Fibroblast of lung (primary cell): ENCODE results near the gene CCDC152. TPM values are rescaled to one million over a fixed set of nuclear protein-coding genes. Genes with fewer than 3 reads are reported as not detected.

Experiments used
- DNase-seq, 2 donors: peaks; one replicate each; pipeline versions ENCODE4 v3.0.0 to v3.0.0-alpha.2; 2010; ENCODE audit warnings: low read depth in 2 of 2
- H2AFZ ChIP-seq: 2 replicates; pipeline ENCODE4 v1.5.1; 2012; ENCODE audit warnings: low read length, control low read depth, inconsistent platforms
- H3K27ac ChIP-seq: 2 replicates; pipeline ENCODE4 v1.5.1; 2011; ENCODE audit warnings: low read length, control low read depth; ENCODE audit not compliant: insufficient read depth
- H3K27me3 ChIP-seq: 2 replicates; pipeline ENCODE4 v1.5.1; 2011; ENCODE audit warnings: mild to moderate bottlenecking, low read length; ENCODE audit not compliant: control insufficient read depth, insufficient read depth
- H3K36me3 ChIP-seq: 2 replicates; pipeline ENCODE4 v1.5.1; 2011; ENCODE audit warnings: low read length; ENCODE audit not compliant: control insufficient read depth, insufficient read depth
- H3K4me1 ChIP-seq: 2 replicates; pipeline ENCODE4 v1.5.1; 2011; ENCODE audit warnings: low read length; ENCODE audit not compliant: control insufficient read depth, insufficient read depth; ENCODE audit errors: extremely low read depth
- H3K4me2 ChIP-seq: 2 replicates; pipeline ENCODE4 v1.5.1; 2011; ENCODE audit warnings: low read length, control low read depth; ENCODE audit not compliant: insufficient read depth; ENCODE audit errors: extremely low read depth
- H3K4me3 ChIP-seq, 4 experiments: fragments of 200-600 bp in 1 of 4; sonication (generic) in 1 of 4; replicated peaks in 1 of 4; 2 replicates each; pipeline ENCODE4 v1.5.1; 2011 to 2016; ENCODE audit warnings: low read length in 4 of 4, low read depth in 3 of 4, mild to moderate bottlenecking in 3 of 4, control low read depth in 2 of 4, inconsistent platforms in 1 of 4, mixed read lengths in 1 of 4; ENCODE audit not compliant: insufficient read depth in 1 of 4; ENCODE audit errors: control extremely low read depth in 1 of 4
- H3K79me2 ChIP-seq: 2 replicates; pipeline ENCODE4 v1.5.1; 2012; ENCODE audit warnings: mild to moderate bottlenecking, low read length, inconsistent platforms; ENCODE audit not compliant: control insufficient read depth, insufficient read depth
- H3K9ac ChIP-seq: 2 replicates; pipeline ENCODE4 v1.5.1; 2011; ENCODE audit warnings: mild to moderate bottlenecking, low read length, control low read depth; ENCODE audit not compliant: insufficient read depth
- H3K9me3 ChIP-seq: 2 replicates; pipeline ENCODE4 v1.5.1; 2012; ENCODE audit warnings: low read depth, low read length; ENCODE audit not compliant: control insufficient read depth, insufficient read depth
- H4K20me1 ChIP-seq: 2 replicates; pipeline ENCODE4 v1.5.1; 2011; ENCODE audit warnings: low read length; ENCODE audit not compliant: control insufficient read depth, insufficient read depth; ENCODE audit errors: extremely low read depth
- CTCF ChIP-seq, 2 donors: IDR thresholded peaks in 1 of 2; conservative IDR thresholded peaks in 1 of 2; 1 replicate in 1 of 2; 2 replicates in 1 of 2; pipeline ENCODE4 v1.5.1; 2011 to 2012; ENCODE audit warnings: low read length in 2 of 2, control low read depth in 1 of 2, inconsistent platforms in 1 of 2, low read depth in 1 of 2, mild to moderate bottlenecking in 1 of 2
- EZH2 ChIP-seq: IDR thresholded peaks from 2 replicates; pipeline ENCODE4 v1.5.1; 2012; ENCODE audit warnings: low read length, control low read depth, mild to moderate bottlenecking; ENCODE audit errors: missing control alignments
- polyA plus RNA-seq, 2 donors: library from polyadenylated mRNA; depleted of rRNA in 1 of 2; stranded (reverse) in 1 of 2; unstranded in 1 of 2; fragments of >200 nt; gene quantifications; 2 replicates each; pipeline ENCODE4 v1.2.1, GENCODE V29; 2011 to 2012; ENCODE audit warnings: missing spikeins in 1 of 2
- total RNA-seq: library from RNA; depleted of rRNA; stranded (reverse); fragments of >200 nt; gene quantifications from 2 replicates; pipeline ENCODE4 v1.2.1, GENCODE V29; 2014

The CCDC152 gene
- total and polyA plus RNA-seq, 2 donors (not counting 1 experiment from before 2014, with no cell fraction given): 1.4 to 2.5 TPM

GRCh38 chr5:42781584-42781983 lies 25.0 kb downstream of the CCDC152 start:
- Histone ChIP-seq H3K27me3 (no peaks in the 10 kb centered on the region), H3K79me2 (no peaks in the 10 kb centered on the region), H3K4me1 (no peaks in the 10 kb centered on the region), H3K4me3 (no peak overlapping the region), H3K4me2 (no peak overlapping the region), H2AFZ (no peak overlapping the region), H3K36me3 (no peaks in the 10 kb centered on the region), H3K27ac (no peak overlapping the region), H3K9me3 (no peaks in the 10 kb centered on the region), H4K20me1 (no peaks in the 10 kb centered on the region), H3K9ac (no peak overlapping the region)
- DNase-seq: no peak
- TF ChIP-seq CTCF (conservative IDR thresholded peaks at IDR 0.05 in 1 of 2, IDR thresholded peaks at IDR 0.05 in 1 of 2; ENCODE audit: low read depth in 1 of 2, low read length in 2 of 2) (no peak), EZH2 (no peak)

GRCh38 chr5:42784132-42784531 lies 27.5 kb downstream of the CCDC152 start:
- H3K9me3 ChIP-seq: no peaks in the 10 kb centered on the region
- H2AFZ ChIP-seq: no peak overlapping the region
- H3K27me3 ChIP-seq: no peaks in the 10 kb centered on the region
- H3K27ac ChIP-seq: no peak overlapping the region
- TF ChIP-seq EZH2 (no peak), CTCF (conservative IDR thresholded peaks at IDR 0.05 in 1 of 2, IDR thresholded peaks at IDR 0.05 in 1 of 2; ENCODE audit: low read depth in 1 of 2, low read length in 2 of 2) (no peak)
- no peak overlapping the region for H3K9ac ChIP-seq
- peak in 1 of 2 donors; percentile 18 for DNase-seq
- H3K4me2 ChIP-seq: no peak overlapping the region
- H3K36me3 ChIP-seq: no peaks in the 10 kb centered on the region
- no peaks in the 10 kb centered on the region for H4K20me1 ChIP-seq
- H3K4me3 ChIP-seq: no peak overlapping the region
- no peaks in the 10 kb centered on the region for H3K79me2 ChIP-seq
- H3K4me1 ChIP-seq: no peaks in the 10 kb centered on the region

- no peaks in the 10 kb centered on the region for H3K36me3 ChIP-seq
- no peaks in the 10 kb centered on the region for H4K20me1 ChIP-seq
Measured at GRCh38 chr5:42785756-42786155, 29.1 kb downstream of the CCDC152 start.

More at GRCh38 chr5:42785756-42786155, 29.1 kb downstream of the CCDC152 start:
- Histone ChIP-seq H2AFZ (no peak overlapping the region), H3K4me2 (no peak overlapping the region), H3K27me3 (no peaks in the 10 kb centered on the region), H3K9ac (no peak overlapping the region), H3K4me3 (no peak overlapping the region), H3K9me3 (no peaks in the 10 kb centered on the region), H3K27ac (no peak overlapping the region), H3K4me1 (no peaks in the 10 kb centered on the region), H3K79me2 (no peaks in the 10 kb centered on the region)
- TF ChIP-seq CTCF (conservative IDR thresholded peaks at IDR 0.05 in 1 of 2, IDR thresholded peaks at IDR 0.05 in 1 of 2; ENCODE audit: low read depth in 1 of 2, low read length in 2 of 2): no peak
- no peak for TF ChIP-seq EZH2
- DNase-seq: no peak
